Mononuclear cell (primary cell): ENCODE measurements around the gene BCL11B. TPM values are rescaled to one million over a fixed set of nuclear protein-coding genes. Genes with fewer than 3 reads are reported as not detected.

Source experiments
- H3K27me3 ChIP-seq: 2 replicates; pipeline ENCODE4 v1.6.0; 2011; ENCODE audit warnings: low read length, control low read depth; ENCODE audit not compliant: insufficient read depth
- H3K4me1 ChIP-seq: 2 replicates; pipeline ENCODE4 v1.5.1; 2011; ENCODE audit warnings: mild to moderate bottlenecking, low read length, control low read depth; ENCODE audit not compliant: insufficient read depth
- H3K4me3 ChIP-seq: 2 replicates; pipeline ENCODE4 v1.5.1; 2011; ENCODE audit warnings: mild to moderate bottlenecking, low read length, moderate library complexity
- H3K9me3 ChIP-seq: 2 replicates; pipeline ENCODE4 v1.5.1; 2011; ENCODE audit warnings: low read depth, mild to moderate bottlenecking, control low read depth, low read length
- total RNA-seq: library from RNA; depleted of rRNA; stranded (reverse); fragments of >200 nt; gene quantifications from one replicate; pipeline ENCODE4 v1.2.3, GENCODE V29; 2012

BCL11B gene
- total RNA-seq, 1 donor: 101 TPM

- no peaks in the 10 kb centered on the region for H3K4me1 ChIP-seq
- no peak overlapping the region for H3K4me3 ChIP-seq
- H3K9me3 ChIP-seq: no peaks in the 10 kb centered on the region
Measured at GRCh38 chr14:99129998-99130397, 142.0 kb downstream of the BCL11B start.

GRCh38 chr14:99129211-99129696, 142.7 kb downstream of the BCL11B start:
- Histone ChIP-seq H3K9me3 (no peaks in the 10 kb centered on the region), H3K4me1 (no peaks in the 10 kb centered on the region), H3K4me3 (no peak overlapping the region), H3K27me3 (no peaks in the 10 kb centered on the region)

More at GRCh38 chr14:99129998-99130397, 142.0 kb downstream of the BCL11B start:
- H3K27me3 ChIP-seq: no peaks in the 10 kb centered on the region

DNA sequence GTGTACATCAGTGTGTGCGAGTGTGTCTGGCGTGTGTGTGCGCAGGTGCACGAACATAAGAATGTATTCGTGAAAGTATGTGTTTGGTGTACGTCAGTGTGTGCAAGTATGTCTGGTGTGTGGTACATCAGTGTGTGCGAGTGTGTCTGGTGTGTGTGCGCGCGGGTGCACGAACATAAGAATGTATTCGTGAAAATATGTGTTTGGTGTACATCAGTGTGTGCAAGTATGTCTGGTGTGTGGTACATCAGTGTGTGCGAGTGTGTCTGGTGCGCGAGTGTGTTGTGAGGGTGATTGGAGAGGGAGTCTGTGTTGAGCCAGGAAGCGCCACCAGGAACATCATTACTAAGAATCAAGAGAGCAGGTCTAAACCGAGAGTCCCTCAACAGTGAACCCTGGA, 143.8 kb downstream of the BCL11B start:
- Histone ChIP-seq H3K27me3 (no peaks in the 10 kb centered on the region), H3K4me3 (no peak overlapping the region), H3K9me3 (no peaks in the 10 kb centered on the region), H3K4me1 (no peaks in the 10 kb centered on the region)

DNA sequence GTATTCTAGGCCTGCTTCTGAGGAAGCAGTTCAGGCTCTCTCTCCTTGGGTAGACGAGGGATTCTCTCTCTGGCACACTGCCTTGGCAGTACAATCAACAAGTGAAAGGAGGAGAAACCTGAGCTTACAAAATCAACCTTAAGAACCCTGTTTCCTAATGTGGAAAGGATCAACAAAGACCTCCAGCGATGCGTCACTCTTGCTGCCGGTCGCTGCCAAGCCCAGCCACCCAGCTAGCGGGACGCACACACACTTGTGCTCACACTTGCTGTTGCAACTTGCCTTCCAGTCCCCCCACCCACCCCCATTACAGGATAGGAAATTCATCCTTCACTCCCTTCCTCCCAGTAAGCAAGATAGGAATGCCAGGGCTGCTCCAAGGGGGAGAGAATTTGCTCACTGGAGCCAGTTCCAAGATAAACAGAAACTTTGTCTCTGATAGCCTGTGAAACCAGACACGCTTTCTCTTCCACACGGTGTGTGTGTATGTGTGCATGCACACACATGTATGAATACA, 144.3 kb downstream of the BCL11B start:
- H3K4me1 ChIP-seq: no peaks in the 10 kb centered on the region
- H3K27me3 ChIP-seq: no peaks in the 10 kb centered on the region
- no peak overlapping the region for H3K4me3 ChIP-seq
- H3K9me3 ChIP-seq: no peaks in the 10 kb centered on the region

GRCh38 chr14:99125616-99126431, 146.2 kb downstream of the BCL11B start:
- no peak overlapping the region for H3K4me3 ChIP-seq
- no peaks in the 10 kb centered on the region for H3K27me3 ChIP-seq
- H3K9me3 ChIP-seq: no peaks in the 10 kb centered on the region
- no peaks in the 10 kb centered on the region for H3K4me1 ChIP-seq

DNA sequence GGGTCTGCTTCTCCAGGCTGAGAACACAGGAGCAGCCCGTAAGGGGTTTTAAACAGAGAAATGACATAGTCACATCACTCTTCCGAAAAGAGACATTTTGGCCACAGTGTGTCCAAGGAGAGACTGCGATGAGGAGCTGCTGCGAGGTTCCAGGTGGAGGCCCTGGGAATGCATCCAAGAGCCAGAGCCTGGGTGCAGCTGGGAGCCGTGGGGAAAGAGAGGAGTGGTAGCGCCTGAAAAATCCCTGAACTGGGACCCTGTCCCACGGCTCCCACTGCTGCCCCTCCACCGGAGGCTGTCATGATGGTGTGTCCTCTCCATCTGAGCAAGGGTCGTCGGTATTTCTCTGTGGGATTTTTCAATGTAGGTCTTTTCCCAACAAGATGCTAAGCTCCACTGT, 146.9 kb downstream of the BCL11B start:
- Histone ChIP-seq H3K27me3 (no peaks in the 10 kb centered on the region), H3K4me3 (no peak overlapping the region), H3K9me3 (no peaks in the 10 kb centered on the region), H3K4me1 (no peaks in the 10 kb centered on the region)

DNA sequence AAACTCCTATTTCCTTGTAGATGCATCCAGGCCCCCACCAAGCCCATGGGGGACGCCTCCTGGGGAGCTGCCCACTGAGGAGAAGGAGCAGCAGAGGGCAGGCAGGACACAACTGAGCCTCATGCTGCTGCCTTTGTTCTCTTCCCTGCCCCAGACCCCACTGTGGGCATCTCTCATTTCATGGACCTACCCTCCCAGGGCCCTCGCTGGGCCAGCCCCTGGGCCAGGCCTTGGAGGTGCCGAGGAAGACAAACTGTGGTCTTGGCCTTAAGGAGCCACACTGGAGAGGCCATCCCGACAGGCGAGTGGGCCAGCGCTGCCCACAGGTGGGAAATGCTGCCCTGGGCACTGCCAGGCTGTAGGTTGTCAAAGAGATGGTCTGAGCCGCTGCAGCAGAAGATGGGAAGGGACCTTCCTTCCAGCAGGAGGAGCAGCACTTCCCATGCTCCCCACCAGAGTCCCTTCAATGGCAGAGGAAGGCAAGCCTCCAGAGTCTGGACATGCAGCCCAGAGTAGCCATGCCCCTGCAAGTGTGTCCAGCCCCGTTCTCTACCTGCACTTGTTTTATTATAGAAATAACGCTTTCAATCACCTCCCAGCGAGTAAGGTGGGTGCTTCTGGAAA, 147.4 kb downstream of the BCL11B start:
- H3K4me3 ChIP-seq: no peak overlapping the region
- no peaks in the 10 kb centered on the region for H3K4me1 ChIP-seq
- no peaks in the 10 kb centered on the region for H3K9me3 ChIP-seq
- no peaks in the 10 kb centered on the region for H3K27me3 ChIP-seq

DNA sequence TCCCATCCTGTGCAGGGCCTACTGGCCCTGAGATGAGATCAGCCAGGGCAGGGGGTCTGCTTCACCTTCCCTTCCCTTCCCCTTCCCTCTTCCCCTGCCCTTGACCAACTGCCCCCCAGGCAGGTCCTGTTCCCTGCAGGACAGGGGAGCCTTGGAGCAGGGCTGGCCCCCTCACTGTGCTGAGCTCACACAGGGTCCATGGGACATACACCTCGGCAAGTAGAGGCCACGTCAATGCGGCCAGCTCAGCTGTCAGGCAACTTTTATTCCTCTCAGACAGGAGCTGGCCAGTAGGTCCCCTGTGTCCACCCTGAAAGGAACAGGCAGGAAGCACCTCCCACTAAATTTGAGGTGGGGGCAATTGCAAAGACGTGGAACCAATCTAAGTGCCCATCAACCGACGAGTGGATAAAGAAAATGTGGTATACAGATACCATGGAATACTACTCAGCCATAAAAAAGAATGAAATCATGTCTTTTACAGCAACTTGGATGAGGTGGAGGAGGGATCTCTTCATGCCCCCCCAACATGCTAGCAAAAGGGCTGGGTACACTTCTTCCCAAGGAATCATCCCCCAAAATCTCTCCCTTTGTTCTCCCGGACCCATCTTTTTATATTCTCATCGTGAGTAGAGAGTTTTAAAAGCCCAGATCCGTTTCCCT, 148.7 kb downstream of the BCL11B start:
- Histone ChIP-seq H3K9me3 (no peaks in the 10 kb centered on the region), H3K27me3 (peaks cover 6% of the 10 kb centered on the region), H3K4me3 (no peak overlapping the region), H3K4me1 (no peaks in the 10 kb centered on the region)

- H3K27me3 ChIP-seq: peaks cover 9% of the 10 kb centered on the region
Measured at GRCh38 chr14:99122521-99123125, 149.4 kb downstream of the BCL11B start.

DNA sequence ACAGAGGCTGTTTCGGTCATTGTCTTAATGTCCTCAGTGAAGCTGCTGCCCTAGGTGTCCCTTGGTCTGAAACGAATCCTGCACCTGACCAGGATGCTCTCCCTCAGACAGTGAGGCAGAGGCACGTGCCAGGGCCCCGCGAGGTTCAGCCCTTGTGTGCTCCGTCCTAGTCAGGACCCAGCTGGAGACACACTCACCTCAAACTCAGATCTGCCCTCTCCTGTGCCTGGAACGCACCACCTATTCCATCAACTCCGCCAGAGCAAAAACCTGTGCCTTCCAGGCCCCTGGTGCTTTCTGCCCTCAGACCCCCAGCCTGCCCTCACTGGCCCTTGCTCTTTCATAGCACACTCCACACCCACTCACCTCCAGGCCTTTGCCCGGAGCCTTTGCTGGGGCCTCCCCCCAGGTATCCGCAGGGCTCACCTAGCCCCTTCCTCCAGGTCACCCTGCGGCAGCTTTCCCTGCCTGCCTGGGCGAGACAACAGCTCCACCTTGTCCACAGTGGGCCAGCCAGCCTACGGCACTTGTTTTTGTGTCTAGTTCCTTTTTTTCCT, 150.6 kb downstream of the BCL11B start:
- no peaks in the 10 kb centered on the region for H3K4me1 ChIP-seq
- no peak overlapping the region for H3K4me3 ChIP-seq
- no peaks in the 10 kb centered on the region for H3K9me3 ChIP-seq
- peaks cover 9% of the 10 kb centered on the region for H3K27me3 ChIP-seq

More at GRCh38 chr14:99122521-99123125, 149.4 kb downstream of the BCL11B start:
- no peak overlapping the region for H3K4me3 ChIP-seq
- H3K4me1 ChIP-seq: no peaks in the 10 kb centered on the region
- no peaks in the 10 kb centered on the region for H3K9me3 ChIP-seq

DNA sequence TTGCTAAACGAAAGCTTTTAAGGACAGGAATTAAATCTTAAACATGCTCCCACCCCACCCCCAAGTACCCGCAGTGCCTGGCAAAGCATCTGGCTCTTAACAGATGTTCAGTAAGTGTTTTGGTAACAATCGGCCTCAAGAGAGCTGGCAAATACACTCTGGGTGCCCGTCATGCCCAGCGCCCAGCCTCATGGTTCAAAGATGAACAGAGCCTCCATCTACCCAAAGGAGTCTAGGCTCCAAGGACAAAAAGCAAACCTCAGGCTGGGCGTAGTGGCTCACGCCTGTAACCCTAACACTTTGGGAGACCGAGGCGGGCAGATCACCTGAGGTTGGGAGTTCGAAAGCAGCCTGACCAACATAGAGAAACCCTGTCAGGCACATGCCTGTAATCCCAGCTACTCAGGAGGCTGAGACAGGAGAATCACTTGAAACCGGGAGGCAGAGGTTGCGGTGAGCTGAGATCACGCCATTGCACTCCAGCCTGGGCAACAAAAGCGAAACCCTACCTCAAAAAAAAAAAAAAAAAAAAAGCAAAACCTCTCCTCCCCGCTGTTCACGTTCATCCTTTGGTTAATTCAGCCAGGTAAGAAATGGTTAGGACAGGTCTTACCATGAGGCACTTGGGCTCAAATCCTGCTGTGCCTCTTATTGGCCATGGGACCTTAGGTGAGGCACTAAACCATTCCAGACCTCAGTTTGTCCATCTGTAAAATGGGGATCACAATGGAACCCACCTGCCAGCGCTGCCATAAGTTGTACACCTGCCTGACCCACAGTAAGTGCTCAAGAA, 151.3 kb downstream of the BCL11B start:
- H3K9me3 ChIP-seq: no peaks in the 10 kb centered on the region

DNA sequence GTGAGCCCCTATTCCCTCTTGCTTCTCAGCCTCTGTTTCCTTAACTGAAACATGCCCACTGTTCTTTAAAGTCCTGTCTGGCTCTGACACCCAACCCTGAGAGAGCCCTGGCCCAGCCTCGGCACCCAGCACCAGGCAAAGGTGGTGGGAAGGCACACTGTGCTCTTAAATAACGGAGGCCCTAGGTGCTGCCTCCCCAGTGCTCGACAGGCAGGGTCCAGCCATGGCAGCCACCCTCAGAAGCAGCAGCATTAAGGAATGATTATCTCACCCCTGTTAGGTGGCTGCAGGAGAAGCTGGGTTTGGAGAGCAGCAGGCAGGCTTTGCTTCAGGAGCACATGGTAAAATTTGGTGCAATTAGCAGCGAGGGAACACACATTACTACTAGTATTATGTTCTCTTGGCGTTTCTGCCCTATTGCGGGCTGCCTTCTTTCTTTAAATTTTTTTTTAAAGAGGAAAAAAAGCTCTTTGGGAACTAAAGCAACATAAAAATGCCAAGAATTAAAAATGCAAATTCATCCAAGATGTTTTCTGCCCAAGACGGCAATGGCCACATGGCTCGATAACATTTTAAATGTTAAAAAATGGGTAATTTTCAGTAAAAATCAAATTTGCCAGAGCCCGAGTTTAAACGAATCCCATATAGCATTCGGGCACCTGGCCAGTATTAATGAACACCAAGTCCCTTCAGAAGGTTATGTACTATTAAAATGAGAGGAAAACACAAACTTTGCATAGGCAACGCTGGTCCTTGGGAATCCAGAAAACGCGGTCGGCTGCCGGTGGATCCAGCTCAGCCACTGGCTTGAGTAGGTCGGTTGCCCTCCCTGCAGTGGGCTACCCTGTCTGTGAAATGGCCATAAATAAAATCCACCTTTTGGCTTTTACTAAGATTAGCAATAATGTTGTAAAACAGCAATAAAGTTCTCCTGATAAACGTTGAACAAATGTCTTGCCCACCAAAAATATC, 152.2 kb downstream of the BCL11B start:
- Histone ChIP-seq H3K4me1 (no peaks in the 10 kb centered on the region), H3K4me3 (no peak overlapping the region), H3K27me3 (peaks cover 9% of the 10 kb centered on the region), H3K9me3 (no peaks in the 10 kb centered on the region)

More for the DNA sequence above, 151.3 kb downstream of the BCL11B start:
- H3K4me3 ChIP-seq: no peak overlapping the region
- H3K4me1 ChIP-seq: no peaks in the 10 kb centered on the region
- H3K27me3 ChIP-seq: peaks cover 9% of the 10 kb centered on the region
